Right ventricle myocardium superior (tissue), 1 donor: Measurements from ENCODE around the gene MICALL2. TPM values are rescaled to one million over a fixed set of nuclear protein-coding genes. Genes with fewer than 3 reads are reported as not detected.

Experiments used
- ATAC-seq: fragments of 200-7000 bp; cut with Tn5 transposase; one replicate; pipeline ENCODE4 v1.9.1; 2020; ENCODE audit warnings: mild to moderate bottlenecking; ENCODE audit not compliant: poor library complexity
- DNase-seq: peaks from one replicate; pipeline ENCODE4 v3.0.0-alpha.2; 2020
- intact Hi-C: fragments of 100-400 bp; cut with DNase I; formaldehyde crosslinking; loops from one replicate; pipeline ENCODE4 v1.11.2; 2022
- long read RNA-seq: library from polyadenylated mRNA; unstranded; transcript quantifications from one replicate; pipeline ENCODE4 v2.0.0, GENCODE V29; 2021
- total RNA-seq: library from RNA; stranded (reverse); fragmentation: NEBNext Ultra II Directional; extraction: Animal tissue kit (Norgen Biotek cat#: 25700); gene quantifications from one replicate; pipeline ENCODE4 v1.2.1, GENCODE V29; 2021
- donor health status: DM: no; HTN: yes; CAD: no; lungs with severe emphysema.

MICALL2 gene
- 6.2 TPM for total RNA-seq
- long read RNA-seq, partial matches to known transcripts = 2 of 13 reads
- long read RNA-seq, other reads (novel, unspliced or antisense) = 7 of 13 reads

DNA sequence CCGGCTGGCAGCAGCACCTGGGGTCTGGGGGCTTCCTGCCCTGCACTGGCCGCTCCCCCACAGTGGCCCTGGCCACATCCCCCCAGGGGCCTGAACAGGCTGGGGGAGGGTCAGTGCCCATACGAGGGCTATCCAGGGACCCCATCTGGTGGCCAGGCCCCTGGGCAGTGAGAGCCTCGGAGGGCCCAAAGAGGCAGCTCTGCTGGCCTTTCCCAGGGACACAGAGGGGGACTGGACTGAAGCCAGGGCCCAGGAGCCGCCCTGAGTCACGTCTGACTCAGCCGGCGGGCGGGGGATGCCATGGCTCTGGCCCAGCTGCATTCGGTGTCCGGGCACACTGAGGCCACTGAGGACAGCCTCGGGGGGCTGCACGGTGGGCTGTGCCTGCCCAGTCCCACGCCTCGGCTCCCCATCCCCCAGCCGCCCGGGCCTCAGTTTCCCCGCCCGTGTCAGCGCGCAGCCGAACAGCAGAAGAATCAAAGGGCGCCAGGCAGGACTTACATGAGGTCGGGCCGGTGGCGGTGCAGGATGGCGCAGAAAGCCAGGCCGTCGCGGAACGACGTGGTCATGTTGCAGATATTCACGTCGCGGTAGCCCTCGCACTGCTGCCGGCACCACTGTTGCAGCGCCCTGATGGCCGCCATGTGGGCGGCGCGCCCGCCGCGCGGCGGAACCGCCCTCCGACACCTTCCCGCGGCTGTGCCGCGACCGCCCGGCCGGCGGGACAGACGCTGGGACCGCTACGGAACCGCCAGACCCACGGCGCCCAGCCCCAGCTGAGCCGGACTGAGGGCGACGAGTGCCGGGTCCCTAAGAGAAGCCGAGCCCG, at the start of gene MICALL2:
Gene MICALL2, minus strand, starts transcription at position 788 of the 829 bp plus-strand sequence. Its CDS starts 144 bp downstream, at position 644.
- intact Hi-C loops = no loop called here
- peak; percentile 9 for ATAC-seq
- DNase-seq = peak; percentile 86

DNA sequence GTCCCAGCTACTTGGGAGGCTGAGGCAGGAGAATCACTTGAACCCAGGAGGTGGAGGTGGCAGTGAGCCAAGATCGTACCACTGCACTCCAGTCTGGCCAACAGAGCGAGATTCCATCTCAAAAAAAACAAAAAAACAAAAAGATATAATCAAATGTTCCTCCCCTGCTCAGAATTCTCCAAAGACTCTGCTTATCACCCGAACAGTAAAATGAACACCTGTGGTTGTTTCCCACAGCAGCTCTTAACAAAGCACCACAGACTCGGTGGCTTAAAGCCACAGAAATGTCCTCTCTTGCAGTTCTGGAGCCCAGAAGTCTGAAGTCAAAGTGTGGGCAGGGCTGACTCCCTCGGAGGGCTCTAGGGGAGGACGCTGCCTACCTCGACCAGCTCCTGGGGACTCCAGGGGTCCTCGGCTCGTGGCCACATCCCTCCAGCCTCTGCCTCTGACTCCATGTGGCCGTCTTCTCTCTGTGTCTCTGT, 49.0 kb upstream of the MICALL2 start:
- intact Hi-C loops = no loop called here
- no peak for DNase-seq
- no peak for ATAC-seq

DNA sequence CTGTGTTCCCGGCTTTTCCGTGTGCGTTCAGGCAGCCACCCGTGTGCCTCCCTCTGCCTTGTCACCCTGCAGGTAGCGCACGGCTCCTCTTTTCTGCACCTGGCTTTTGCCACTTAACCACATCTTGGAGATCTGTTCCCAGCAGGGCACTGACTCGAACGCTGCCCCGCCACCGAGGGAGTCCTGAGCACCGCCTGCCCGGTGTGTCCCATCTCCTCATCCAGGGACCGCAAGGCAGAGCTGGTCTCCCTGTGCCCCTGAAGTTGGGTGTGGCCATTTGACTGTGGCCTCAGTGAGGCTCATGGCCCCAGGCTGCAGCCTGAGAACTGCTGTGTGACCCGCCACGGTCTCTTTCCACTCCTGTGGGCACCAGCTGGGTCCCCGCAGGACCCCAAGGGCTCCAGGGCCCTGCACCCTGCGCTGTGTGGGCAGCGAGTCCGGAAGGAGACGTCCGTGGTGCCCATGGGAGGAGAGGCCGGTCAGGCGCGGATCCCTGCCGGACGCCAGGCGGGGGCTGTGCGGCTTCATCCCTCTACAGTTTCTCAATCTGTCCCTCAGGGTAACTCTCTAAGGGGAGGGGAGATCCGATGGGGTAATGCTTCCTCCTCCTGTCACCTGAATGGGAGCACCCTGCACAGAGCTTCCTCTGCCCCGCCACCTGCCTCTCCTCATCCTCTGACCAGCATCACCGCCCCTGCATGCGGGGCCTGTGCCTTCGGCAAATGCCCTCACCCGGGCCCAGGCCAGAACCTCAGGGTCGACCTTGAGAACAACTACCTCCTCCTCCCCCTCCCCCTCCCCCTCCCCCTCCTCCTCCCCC, 46.7 kb upstream of the MICALL2 start:
- DNase-seq = no peak
- intact Hi-C loops = no loop called here
- no peak for ATAC-seq

DNA sequence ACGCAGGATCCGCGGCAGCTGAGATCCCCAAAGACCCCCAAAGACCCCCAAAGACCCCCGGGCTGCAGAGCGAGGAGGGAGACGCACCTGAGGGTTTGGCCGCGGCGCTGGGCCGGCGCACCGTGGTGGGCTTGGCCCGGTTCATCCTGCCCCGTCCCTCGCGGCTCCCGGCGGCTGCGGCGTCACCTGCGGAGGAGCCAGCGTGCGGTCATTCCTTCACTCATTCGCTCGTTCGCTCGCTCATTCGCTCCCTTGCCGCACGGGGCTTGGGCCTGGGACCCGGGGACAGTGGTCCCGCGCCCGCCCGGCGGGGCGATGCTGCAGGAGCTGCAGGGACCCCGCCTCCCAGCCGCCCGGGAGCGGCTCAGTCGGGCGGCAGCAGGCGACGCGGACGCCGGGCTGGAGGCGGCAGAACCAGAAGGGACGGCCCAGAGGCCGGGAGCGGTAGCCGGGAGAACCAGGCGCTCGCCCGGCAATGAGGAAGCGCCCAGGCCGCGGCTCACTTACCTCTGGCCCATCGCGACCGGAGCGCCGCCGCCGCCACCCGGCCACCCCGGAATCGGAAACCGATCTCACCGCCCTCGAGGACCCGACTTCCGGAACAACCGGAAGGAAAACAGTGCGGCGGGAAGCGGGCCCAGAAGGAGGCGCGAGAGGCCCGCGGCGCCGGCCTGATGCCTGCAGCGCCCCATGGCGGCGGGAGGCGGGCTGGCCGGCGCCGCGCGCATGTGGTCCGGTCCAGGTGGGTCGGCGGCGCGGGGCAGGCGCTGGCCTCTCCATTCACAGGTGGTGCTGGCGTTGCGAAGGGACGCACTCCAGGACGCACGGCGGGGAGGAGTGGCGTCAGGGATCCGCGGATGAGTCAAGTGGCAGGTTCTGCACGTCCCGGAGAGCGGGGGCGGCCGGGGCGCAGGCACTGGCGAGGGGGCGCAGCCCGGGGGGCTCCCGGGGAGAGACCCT, 44.8 kb upstream of the MICALL2 start, which contains the start of gene INTS1:
Gene INTS1, minus strand, starts transcription at position 574 of the 960 bp plus-strand sequence. Its CDS starts 429 bp downstream, at position 145.
- peak; percentile 97 for ATAC-seq
- DNase-seq = peak; percentile 95
- intact Hi-C loops = no loop called here

DNA sequence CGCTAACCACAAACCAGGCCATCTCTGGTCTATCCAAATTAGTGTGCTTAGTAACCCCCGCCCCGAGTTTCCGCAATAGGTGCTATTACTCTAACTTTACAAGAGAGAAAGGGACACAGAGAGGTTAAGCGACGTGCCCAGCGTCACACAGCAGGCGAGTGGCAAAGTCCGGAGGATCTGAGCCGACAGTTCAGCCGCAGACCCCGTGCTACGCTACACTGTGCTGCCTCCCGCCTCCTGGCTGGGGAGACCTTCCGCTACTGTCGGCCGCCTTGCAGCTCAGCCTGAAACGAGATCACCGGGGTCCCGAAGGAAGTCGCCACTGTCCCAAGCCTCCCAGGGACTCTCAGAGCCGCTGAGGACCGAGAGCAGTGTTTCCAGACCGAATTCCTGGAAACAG, 44.1 kb upstream of the MICALL2 start:
- DNase-seq (no peak), ATAC-seq (no peak)
- intact Hi-C loops = no loop called here

DNA sequence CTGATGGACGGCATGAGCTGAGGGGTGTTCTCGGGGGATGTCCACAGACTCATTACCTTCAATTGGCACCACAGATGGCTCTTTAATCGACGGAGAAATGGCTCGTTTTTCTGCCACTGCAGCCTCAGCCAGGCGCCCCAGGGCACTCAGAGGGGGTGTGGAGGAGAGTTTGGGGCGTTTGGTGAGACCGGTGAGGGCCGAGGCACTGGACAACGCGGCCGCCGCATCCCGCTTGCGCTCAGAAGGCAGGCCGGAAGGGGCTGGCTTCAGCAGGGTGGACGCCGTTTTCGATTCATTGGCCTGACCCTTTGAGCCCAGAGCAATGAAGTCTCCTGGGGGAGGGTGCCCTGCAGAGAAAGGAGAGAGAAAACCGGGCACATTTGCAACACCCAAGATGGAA, 43.6 kb upstream of the MICALL2 start:
- no peak for ATAC-seq
- intact Hi-C loops = no loop called here
- DNase-seq = no peak

DNA sequence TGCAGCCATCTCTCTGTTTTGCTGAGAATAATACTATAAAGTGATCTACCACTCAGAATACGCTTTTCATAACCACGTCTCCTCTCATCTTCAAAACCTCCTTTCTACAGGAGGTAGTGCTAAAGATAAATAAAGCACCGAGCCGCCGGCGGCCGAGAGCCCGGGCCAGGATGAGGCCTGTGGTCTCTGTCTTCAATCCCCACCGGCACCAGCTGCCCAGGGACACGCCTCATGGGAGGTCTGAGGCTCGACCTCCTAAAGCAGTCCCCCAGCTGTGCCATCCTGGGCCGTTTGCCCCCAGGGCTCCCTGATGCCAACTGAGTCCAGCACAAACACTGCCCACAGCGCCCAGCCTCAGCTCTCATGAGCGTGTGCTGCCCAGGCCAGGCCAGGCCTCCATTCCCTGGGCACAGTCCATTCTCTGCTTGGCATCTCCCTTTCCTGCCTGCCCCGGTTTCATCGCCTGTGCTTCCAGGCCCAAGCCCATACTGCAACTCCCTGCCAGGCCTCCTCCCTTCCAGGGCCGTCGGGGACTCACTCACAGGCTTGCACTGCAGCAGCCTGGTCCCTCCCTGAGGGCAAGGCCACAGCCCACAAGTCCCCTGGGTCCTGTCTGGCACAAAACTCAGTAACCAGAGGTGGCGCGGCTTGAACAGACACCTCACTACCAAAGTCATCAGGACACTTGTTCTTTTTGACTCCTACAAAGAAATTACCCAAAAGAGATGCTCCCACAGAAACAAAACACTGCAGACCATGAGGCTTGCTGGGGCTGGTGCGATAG, 42.4 kb upstream of the MICALL2 start:
- intact Hi-C loops = no loop called here
- ATAC-seq = no peak
- no peak for DNase-seq

DNA sequence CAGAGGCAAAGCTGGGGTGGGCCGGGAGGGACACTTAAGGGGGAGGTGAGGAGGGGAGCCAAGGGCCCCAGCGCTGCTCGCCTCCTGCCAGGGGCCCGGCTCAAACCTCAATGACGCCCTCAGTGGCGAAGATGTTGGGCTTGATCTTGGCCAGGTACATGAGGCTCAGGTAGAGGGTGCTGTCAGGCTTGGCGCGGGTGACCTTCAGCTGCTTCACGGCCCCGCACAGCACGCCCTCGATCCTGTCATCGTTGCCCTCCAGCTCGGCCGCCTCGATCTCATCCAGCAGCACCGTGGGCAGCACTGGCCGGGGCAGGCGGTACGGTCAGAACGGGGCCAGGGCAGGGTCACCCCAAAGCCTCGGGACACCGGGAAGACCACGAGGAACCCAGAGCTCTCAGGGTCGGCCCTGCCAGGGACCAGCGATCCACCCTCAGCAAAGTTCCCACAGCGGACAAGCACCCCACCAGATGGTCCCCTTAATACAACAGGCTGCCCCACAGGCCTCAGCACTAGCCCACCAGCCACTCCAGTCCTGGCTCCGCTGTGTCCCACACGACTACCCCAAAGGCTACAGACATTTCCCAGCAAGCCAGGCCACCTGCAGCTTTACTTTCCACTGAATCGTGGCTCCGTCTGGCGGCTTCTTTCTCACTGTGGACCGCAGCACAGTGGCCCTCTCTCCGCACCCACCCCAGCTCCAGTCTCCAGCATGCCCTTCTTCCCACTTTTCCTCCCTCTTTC, 41.0 kb upstream of the MICALL2 start:
- peak; percentile 35 for DNase-seq
- ATAC-seq = no peak
- intact Hi-C loops = no loop called here

DNA sequence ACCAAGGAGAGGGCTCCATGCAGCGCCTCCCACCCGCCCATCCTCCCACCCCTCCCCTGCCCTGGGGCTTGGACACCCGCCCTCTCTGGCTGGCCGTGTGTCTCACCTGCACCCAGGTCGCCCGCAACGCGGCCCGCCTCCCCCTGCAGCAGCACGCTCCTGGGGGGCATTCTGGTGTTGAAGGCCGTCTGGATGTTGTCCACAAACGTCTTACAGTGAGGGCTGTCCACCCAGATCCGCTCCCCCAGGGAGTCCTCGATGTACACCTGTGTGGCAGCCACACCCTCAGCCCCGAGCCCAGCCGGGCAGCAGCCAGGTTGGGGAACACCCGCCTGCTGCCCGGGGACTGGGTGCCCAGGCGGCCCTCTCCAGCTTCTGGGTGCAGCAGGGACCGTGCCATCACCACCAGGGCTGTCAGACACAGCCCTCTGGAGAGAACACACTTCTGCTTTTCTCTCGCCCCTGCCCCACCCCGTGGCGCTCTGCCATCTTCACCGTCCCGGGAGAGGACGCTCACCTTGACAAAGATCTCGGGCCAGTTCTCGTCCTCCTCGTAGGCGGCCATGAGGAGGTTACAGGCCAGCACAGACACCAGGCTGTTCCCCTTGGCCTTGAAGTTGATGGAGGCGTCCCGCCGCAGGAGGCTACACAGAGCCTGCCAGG, 40.2 kb upstream of the MICALL2 start:
- no peak for DNase-seq
- ATAC-seq = no peak
- intact Hi-C loops = no loop called here

DNA sequence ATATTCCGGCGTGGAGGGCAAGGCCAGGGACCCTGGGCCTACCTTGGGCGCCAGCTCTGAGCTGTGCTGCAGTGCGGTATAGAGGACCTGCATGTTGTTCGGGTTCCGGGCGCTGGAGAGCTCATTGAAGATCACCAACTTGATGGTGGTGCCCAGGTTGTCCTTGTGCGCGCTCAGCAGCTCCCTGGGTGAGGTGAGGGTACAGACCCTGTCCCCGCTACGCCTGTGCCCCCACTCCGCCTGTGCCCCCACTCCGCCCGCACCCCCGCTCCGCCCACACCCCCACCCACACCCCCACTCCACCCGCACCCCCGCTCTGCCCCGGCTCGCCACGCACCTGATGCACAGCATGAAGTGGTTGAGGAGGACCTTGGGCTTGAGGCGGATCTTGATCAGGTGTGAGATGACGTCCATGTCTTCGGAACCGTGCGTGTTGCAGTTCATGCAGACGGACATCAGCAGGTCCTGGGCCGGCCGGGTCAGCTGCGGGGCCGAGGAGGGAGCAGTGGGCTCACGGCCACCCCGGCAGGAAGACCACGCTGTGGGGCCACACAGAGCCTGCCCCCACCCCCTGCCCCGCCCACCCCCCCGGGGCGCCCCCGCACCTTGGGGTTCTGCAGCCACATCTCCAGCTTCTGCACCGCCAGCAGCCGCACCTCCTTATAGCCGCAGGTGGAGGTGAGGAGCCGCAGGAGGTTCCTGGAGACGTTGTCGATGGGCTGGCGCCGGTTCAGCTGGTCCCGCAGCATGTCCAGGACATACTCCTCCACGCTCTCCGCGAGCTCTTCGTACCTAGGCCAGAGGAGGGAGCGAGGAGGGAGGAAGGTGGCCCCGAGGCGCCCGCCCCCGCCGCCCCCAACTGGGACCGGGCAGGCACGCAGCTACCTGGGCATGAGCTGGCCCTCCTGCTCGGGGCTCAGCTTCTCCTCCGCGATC, 39.4 kb upstream of the MICALL2 start:
- no peak for DNase-seq
- intact Hi-C loops = no loop called here

DNA sequence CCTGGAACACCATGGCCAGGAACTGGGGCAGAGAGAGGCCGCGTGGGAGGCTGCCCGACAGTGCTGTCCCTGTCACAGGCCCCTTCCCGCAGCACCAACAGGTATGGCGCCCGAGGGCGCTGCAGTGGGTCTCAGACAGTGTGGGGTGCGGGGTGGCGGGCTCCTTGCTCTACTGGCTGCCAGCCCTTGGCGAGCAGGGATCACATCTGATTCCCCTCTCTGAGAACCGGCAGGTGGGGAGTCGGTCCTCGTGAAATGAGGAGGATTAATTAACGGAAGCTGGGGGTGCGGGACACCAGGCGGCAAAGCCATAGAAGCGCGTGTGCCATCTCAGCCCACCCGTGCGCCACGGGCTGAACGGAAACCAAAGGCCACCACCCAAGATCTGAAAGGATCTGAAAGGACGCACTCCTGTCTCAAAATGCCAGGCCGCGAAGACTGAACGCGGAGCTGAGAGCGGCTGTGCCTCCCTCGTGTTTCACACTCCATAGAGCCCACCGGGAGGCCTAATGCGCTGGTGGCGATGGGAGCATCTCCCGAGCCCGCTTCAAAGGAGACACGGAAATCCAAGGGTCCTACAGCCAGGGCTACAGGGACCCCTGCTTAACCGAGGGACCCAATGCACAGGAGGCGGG, 38.1 kb upstream of the MICALL2 start:
- DNase-seq = no peak

More for the DNA sequence above, 39.4 kb upstream of the MICALL2 start:
- no peak for ATAC-seq

DNA sequence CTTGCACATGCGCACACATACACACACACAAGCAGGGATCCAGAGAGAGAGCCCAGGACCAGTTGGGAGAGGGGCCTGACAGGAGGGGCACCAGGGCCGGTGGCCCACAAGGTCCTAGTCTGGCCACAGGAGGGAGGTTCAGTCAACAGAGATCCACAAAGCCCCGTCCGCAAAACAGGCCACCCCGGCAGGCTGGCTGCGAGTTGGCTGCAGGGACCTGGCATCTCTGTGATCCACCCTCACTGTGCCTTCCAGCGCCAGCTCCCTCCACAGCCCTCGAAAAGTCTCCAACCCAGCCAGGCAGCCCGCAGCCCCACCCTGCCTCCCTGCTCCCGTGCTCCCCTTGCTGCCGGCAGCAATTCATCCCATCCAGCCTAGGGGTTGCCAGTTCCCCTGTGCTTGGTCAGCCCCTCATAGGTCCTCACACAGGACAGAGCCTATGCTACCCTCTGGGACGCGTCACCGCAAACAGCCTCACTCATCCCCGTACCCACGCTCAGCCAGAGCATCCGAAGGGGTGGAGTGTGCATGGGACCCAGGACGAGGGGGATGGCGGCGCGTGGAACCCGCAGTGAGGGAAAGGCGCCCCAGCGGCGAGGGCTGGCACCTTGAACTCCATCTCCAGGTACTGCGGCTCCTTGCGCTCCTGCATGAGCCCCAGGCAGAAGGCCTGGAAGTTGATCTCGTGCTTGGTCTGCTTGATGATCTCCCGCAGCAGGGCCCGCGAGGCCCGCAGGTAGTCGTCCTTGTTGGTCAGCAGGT, 37.4 kb upstream of the MICALL2 start:
- DNase-seq (no peak), ATAC-seq (no peak)
- intact Hi-C loops = no loop called here

More for the DNA sequence above, 38.1 kb upstream of the MICALL2 start:
- intact Hi-C loops = no loop called here
- ATAC-seq = no peak

DNA sequence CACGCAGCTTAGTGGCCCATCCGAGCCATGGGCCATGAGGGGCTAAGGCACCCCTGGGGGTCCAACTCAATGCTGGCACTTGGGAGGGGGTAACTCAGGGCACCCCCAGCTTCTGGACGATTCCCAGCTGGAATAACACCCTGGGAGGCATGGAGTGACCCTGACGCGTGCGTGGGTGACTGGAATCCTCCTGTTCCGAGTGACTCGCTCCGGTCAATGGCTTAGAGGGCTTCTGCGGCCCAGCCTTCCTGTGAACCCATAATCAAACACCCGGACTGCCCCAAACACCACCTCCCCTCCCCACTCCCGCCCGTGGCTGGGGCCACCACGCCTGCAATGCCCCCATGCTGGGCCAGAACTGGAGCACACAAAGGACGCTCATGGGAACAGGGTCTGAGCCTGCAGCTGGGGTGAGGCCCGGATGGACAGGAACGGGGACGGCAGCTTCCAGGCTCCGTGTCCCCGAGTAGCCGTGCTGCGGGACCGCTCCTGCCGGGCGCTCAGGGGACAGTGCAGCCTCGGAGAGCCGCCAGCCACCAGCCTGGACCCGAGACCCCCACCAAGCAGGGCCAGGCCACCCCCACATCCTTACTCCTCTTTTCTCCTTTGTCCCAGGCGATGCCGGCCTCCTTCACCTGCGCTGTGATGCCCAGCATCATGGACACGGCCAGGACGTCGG, 36.4 kb upstream of the MICALL2 start:
- intact Hi-C loops = no loop called here
- no peak for ATAC-seq
- DNase-seq = no peak
